ENCODE data around the gene TPPP3.

TPPP3 gene

GRCh38 chr16:67396159-67397035, 3.1 kb upstream of the TPPP3 start:
- Histone ChIP-seq H3K27me3 (replicated peaks; ENCODE audit: insufficient read depth, low read length) (peaks cover 33% of the 10 kb centered on the region), H3F3A (ENCODE audit: insufficient read depth, low read length) (no peaks in the 10 kb centered on the region), H3K4me3 (ENCODE audit: low read length) (no peak overlapping the region), H3K4me1 (ENCODE audit: low read length) (peaks cover 5% of the 10 kb centered on the region), H4K20me1 (ENCODE audit: insufficient read depth, low read length) (no peaks in the 10 kb centered on the region), H3K9ac (ENCODE audit: low read length) (no peak overlapping the region), H3K9me3 (replicated peaks; ENCODE audit: insufficient read depth, low read length) (no peaks in the 10 kb centered on the region), H3K36me3 (replicated peaks; ENCODE audit: insufficient read depth, low read length) (no peaks in the 10 kb centered on the region), H3K9me2 (replicated peaks; ENCODE audit: insufficient read depth, low read length) (no peaks in the 10 kb centered on the region), H3K4me2 (ENCODE audit: low read depth, low read length) (0 out of 2 replicates have a peak overlapping the region, but pooled peaks have one; percentile 12), H3K79me2 (ENCODE audit: low read length) (no peaks in the 10 kb centered on the region), H3K27ac (ENCODE audit: low read length) (no peak overlapping the region), H2AFZ (ENCODE audit: low read length) (no peak overlapping the region)
- peak; percentile 47 for DNase-seq
- no peak for TF ChIP-seq EZH2phosphoT487 (IDR thresholded peaks at IDR 0.05; ENCODE audit: low read length)
- no peak for TF ChIP-seq EZH2 (optimal IDR thresholded peaks at IDR 0.05; ENCODE audit: low read depth, low read length)
- TF ChIP-seq, protein P1, sequence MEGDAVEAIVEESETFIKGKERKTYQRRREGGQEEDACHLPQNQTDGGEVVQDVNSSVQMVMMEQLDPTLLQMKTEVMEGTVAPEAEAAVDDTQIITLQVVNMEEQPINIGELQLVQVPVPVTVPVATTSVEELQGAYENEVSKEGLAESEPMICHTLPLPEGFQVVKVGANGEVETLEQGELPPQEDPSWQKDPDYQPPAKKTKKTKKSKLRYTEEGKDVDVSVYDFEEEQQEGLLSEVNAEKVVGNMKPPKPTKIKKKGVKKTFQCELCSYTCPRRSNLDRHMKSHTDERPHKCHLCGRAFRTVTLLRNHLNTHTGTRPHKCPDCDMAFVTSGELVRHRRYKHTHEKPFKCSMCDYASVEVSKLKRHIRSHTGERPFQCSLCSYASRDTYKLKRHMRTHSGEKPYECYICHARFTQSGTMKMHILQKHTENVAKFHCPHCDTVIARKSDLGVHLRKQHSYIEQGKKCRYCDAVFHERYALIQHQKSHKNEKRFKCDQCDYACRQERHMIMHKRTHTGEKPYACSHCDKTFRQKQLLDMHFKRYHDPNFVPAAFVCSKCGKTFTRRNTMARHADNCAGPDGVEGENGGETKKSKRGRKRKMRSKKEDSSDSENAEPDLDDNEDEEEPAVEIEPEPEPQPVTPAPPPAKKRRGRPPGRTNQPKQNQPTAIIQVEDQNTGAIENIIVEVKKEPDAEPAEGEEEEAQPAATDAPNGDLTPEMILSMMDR (IDR thresholded peaks at IDR 0.05; ENCODE audit: low read length) = no peak

- Histone ChIP-seq H3K4me3 (ENCODE audit: low read length) (no peak overlapping the region), H3K27ac (ENCODE audit: low read length) (no peak overlapping the region), H2AFZ (ENCODE audit: low read length) (no peak overlapping the region), H3K36me3 (replicated peaks; ENCODE audit: insufficient read depth, low read length) (no peaks in the 10 kb centered on the region), H3K79me2 (ENCODE audit: low read length) (no peaks in the 10 kb centered on the region), H3K4me1 (ENCODE audit: low read length) (no peaks in the 10 kb centered on the region), H3K9ac (ENCODE audit: low read length) (no peak overlapping the region), H3K9me2 (replicated peaks; ENCODE audit: insufficient read depth, low read length) (no peaks in the 10 kb centered on the region), H3K27me3 (replicated peaks; ENCODE audit: insufficient read depth, low read length) (peaks cover 36% of the 10 kb centered on the region), H3K9me3 (replicated peaks; ENCODE audit: insufficient read depth, low read length) (no peaks in the 10 kb centered on the region), H4K20me1 (ENCODE audit: insufficient read depth, low read length) (no peaks in the 10 kb centered on the region), H3K4me2 (ENCODE audit: low read depth, low read length) (0 out of 2 replicates have a peak overlapping the region, but pooled peaks have one; percentile 12), H3F3A (ENCODE audit: insufficient read depth, low read length) (no peaks in the 10 kb centered on the region)
- no peak for TF ChIP-seq EZH2phosphoT487 (IDR thresholded peaks at IDR 0.05; ENCODE audit: low read length)
- TF ChIP-seq EZH2 (optimal IDR thresholded peaks at IDR 0.05; ENCODE audit: low read depth, low read length) = no peak
- TF ChIP-seq, protein P1 (IDR thresholded peaks at IDR 0.05; ENCODE audit: low read length) = no peak
- DNase-seq = no peak
Observed at GRCh38 chr16:67395458-67396158, 2.3 kb upstream of the TPPP3 start.

GRCh38 chr16:67395105-67395457, 1.8 kb upstream of the TPPP3 start:
- Histone ChIP-seq H3F3A (ENCODE audit: insufficient read depth, low read length) (no peaks in the 10 kb centered on the region), H3K27ac (ENCODE audit: low read length) (no peak overlapping the region), H3K9me3 (replicated peaks; ENCODE audit: insufficient read depth, low read length) (no peaks in the 10 kb centered on the region), H3K36me3 (replicated peaks; ENCODE audit: insufficient read depth, low read length) (no peaks in the 10 kb centered on the region), H3K4me3 (ENCODE audit: low read length) (no peak overlapping the region), H4K20me1 (ENCODE audit: insufficient read depth, low read length) (no peaks in the 10 kb centered on the region), H3K9me2 (replicated peaks; ENCODE audit: insufficient read depth, low read length) (no peaks in the 10 kb centered on the region), H3K27me3 (replicated peaks; ENCODE audit: insufficient read depth, low read length) (peaks cover 36% of the 10 kb centered on the region), H3K9ac (ENCODE audit: low read length) (no peak overlapping the region), H3K4me1 (ENCODE audit: low read length) (no peaks in the 10 kb centered on the region), H3K79me2 (ENCODE audit: low read length) (no peaks in the 10 kb centered on the region), H2AFZ (ENCODE audit: low read length) (no peak overlapping the region), H3K4me2 (ENCODE audit: low read depth, low read length) (no peak overlapping the region)
- DNase-seq = no peak
- TF ChIP-seq EZH2phosphoT487 (IDR thresholded peaks at IDR 0.05; ENCODE audit: low read length) = no peak
- TF ChIP-seq, protein P1 (IDR thresholded peaks at IDR 0.05; ENCODE audit: low read length) = no peak
- TF ChIP-seq EZH2 (optimal IDR thresholded peaks at IDR 0.05; ENCODE audit: low read depth, low read length) = no peak

Data from MM.1S (cell line).